Activated CD4-positive, alpha-beta T cell treated with anti-CD3 and anti-CD28 coated beads for 48 hours (primary cell): ENCODE results near the gene WBP1L.
"Not testable (repeated sequence)": the region's sequence is repeated elsewhere in the genome, so short reads cannot be mapped to it uniquely, and the experiment has no call there.

Source experiments
- DNase-seq: peaks from one replicate; pipeline ENCODE4 v3.0.0-alpha.2; 2020

Gene WBP1L

DNA sequence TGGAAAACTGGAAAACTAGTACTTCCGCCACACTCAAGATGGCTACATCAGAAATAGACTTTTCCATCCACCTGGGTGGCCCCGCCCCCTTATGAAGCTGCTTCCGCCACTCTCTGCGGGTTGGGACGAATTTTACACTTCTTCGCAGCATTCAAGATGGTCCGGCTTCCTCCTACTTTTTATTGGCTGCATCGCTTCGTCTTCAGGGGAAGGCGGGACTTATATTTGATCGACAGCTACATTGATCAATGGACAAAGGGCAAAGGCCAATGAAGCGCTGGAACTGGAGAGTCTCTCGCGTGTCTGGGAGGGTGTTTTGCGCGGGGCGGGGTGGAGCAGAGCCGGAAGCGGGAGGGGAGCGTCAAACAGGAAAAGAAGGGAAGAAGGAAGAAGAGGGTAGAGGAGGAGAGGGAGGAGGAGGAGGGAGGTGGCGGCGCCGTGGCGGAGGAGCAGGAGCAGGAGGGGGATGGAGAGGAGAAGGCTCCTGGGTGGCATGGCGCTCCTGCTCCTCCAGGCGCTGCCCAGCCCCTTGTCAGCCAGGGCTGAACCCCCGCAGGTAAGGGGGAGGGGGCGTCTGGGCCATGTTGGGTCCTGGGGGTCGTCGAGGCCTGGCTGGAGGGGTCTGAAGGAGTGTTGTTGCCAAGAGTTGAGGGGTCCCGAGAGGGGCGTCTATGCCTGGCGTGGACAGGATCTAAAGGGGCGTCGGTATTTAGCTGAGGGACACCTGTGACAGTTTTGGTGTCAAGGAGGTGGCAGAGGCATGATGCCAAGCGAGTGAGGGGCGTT is at the start of gene WBP1L:
WBP1L (plus strand) TSS at position 361 of the 786 bp plus-strand sequence; CDS start at position 467, 106 bp downstream.
- peak; percentile 96 for DNase-seq

DNA sequence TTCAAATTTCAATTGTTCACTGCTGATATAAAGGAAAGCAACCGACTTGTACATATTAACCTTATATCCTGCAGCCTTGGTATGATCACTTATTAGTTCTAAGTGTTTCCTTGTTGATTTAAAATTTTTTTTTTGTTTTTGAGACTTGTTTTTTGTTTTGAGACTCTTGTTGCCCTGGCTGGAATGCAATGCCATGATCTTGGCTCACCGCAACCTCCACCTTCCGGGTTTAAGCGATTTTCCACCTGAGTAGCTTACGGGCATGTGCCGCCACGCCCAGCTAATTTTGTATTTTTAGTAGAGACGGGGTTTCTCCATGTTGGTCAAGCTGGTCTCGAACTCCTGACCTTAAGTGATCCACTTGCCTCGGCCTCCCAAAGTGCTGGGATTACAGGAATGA is 48.3 kb upstream of the WBP1L start:
- DNase-seq: not testable (repeated sequence)

DNA sequence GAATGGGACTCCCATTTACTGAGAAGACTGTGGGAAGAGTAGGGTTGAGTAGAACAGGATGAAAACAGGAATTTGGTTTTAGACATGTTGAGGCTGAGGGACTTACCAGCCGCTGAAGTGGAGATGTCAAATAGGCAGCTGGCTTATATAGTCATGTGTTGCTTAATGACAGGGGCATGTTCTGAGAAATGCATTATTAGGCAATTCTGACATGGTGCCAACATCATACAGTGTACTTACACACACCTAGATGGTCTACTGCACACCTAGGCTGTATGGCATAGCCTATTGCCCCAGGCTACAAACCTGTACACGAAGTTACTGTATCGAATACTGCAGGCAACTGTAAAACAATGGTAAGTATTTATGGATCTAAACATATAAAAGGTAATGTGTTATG is 47.0 kb upstream of the WBP1L start:
- DNase-seq: no peak

DNA sequence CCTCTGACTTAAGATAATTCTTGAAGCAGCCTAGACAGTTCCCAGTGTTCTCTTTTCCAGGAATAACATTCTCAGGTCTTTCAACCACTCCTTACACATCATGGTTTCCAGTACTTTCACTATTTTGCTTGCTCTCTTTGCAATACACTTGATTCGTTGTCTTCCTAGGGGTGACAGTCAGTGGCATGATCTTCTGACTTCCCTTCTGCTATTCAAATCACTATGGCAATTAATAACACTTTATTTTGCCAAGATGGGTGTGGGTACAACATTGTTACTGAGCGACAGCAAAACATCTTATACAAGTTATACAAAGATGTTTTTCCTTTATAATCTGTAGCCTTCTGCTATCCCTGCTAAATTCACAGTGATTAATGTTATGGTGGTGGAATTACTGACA is 44.9 kb upstream of the WBP1L start:
- DNase-seq: no peak

DNA sequence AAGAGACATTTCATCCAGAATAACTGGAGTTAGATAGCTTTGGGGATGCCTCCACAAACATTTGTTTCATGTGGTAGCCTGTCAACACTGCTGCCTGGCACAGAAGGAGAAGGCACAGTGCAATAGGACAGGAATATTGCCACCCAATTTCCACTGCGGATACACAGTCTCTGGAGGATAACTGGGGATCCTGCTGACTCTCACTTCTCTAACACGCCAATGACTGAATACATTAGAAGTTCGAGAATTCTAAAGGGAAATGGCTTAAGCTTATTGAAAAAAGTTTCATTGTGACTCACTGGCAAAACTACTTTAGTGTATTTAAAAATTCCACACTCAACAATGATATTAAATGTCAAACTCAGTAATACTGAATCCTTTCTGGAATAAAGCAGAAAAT is 42.5 kb upstream of the WBP1L start:
- no peak for DNase-seq

DNA sequence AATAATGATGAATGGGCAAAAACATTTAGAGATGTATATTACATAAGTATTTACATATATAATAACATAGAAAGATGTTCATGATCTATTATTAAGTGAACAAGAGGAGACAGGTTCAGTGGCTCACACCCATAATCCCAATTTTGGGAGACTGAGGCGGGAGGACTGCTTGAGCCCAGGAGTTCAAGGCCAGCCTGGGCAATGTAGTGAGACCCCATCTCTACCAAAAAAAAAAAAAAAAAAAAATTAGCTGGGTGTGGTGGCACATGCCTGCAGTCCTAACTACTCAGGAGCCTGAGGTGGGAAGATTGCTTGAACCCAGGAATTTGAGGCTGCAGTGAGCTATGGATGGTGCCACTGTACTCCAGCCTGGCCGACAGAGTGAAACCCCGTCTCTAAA is 42.0 kb upstream of the WBP1L start:
- no peak for DNase-seq

DNA sequence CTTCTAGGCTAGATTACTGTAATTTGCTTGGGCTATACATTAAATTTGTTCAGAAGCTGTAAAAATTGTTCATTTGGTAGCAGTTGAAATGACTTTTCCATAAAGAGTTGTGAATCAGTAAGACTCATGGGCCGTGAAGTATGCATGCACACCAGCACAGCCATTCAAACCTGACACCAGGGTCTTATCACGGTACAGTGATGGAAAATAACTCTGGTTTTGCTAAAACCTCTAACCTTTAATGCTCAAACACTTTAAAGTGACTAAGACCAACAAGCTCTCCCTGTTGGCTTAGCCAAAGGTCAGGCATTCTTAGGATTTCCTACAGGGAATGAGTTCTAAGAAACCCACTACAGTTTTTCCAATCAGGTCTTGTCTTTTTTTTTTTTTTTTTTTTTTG is 41.0 kb upstream of the WBP1L start:
- DNase-seq: no peak

DNA sequence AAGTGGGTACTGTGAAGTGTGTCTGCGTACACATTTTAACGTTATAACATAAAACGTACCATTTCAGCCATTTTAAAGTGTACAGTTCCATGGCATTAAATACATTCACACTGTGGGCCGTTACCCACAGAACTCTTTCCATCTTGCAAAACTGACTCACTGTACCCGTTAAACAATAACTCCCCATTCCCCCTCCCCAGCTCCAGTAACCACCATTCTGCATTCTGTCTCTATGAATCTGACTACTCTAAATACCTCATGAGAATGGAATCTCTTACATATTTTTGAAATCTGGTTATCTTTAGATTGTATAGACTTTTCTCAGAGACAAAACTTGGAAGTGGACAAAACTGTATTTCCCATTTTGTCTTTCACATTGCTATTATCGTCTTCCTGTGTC is 38.8 kb upstream of the WBP1L start:
- no peak for DNase-seq

DNA sequence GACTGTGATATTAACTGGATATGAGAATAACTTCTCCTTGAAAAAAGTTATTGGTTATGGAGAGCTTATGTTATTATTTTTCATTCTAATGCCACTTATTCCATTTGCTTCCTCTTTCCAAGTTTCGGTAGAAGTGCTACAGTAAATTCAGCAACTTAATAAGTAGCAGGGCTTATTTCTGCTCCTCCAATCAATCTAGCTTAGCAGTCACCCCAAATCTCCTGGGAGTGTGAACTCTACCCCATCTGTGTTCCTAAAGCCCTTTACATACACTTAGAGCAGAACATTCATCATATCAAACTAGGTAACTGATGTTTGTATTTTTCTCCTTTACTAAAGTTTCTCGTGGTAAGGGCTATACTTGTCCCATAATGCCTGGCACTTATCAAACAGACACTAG is 38.2 kb upstream of the WBP1L start:
- no peak for DNase-seq

DNA sequence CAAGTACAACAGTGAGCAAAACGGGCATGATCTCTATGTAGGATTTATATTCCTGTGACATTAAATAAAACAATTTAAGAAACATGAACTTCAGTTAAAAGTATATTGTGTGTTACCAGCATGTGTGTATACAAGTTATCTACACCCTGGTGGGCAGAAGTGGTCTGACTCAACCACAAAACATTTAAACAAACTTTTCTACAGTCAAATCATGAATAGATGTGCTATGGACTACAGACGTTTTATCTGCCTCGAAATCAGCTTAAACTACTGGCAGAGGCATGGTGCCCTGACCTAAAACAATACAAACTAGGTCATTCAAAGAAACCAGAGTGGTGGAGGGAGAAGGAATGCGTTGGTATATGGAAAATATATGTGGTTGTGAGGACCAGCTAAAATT is 33.1 kb upstream of the WBP1L start:
- no peak for DNase-seq

DNA sequence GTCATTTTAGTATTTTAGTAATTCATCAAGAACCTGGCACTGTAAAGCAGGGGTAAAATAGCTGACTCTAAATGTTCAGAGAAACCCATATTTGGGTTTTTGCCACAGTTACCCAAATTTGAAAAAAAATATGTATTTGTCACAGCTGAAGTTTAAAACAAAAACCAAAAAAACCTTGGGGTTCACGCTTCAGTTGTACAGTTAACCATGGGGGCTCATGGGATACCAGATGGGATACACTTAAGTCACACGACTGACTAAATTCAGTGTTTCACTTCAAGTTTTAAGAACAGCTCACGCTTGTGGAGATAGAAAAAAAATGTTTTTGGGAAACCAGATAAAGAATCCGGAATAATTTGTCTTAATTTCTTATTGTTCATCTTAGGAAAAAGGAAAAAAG is 31.7 kb upstream of the WBP1L start:
- DNase-seq: no peak

DNA sequence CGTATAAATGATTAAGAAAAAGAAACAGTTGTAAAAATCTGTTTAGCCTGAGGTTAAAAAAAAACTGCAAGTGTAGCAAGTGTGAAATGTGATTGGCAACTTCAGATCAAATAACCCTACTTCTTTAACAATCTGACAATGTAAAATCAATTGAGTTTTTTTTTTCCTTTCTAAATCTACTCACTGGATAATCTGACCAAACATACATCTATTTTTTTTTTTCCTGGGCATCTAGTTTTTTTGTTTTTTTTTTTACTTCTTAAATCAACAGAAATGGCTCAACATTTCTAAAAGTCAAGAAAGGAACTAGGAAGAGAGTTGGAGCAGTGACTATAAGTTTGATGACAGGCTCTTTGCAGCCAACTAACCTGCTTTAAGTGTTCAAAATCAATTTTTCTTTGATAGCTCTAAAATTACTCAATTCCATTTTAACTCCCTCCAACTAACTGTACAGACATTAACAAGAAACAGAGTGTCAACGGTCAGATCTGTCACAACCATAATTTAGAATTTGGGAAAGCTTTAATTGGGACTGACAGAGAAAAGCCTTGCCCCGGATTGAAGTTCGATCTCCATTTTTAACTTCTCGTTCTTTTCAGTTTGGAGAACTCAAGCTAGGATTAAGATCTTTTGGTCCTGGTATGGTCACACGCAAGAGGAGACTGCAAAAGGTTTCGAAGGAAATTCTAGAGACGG is 30.8 kb upstream of the WBP1L start:
- DNase-seq: no peak

DNA sequence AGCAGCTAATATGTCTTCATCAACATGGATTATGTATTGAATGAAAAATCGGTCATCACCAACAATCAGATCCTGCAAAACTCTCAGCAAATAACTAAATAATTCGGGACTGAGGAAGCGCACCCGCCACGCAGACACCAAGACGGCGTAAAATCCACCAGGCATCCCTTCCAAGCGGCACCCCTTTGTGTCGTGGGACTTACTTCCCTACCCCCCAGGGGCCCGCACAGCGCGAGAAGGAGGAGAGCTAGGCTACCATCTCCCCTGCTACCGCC is 30.3 kb upstream of the WBP1L start:
- no peak for DNase-seq

DNA sequence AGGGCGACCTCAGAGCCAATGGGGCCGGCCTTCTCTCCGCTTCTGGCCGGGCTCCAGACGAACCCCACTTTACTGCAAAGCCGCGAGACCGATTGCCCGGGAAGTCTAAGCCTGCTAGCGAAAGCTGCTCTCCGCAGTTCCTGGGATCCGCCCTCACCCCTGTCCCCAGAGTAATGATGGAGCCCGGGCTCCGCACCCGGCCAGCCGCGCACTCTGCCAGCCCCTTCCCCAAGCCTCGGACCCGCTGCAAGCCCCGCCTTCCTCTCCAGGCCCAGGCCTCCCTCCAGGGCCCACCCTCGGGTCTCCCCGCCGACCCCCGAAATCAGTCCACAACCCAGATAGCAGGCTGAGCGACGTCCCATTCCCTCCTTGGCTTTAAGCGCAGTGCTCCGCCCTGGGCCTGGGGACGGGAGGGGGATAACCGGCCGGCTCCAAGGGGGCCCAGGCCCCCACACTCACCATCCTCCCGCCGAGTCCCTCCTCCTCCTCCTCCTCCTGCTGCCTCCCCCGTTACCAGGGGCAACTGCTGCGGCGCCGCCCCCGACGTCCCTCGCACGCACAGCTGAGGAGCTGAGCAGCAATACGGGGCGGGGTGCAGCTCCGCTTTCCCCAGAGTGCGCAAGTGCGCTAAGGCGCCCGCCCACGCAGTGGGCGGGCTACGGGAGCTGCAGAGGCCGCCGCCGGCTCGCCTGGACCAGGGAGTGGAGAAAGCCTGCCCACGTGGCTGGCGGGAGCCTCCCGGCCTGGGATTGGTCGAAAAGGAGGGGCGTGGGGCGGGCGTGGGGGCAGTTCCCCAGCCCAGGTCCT is 29.7 kb upstream of the WBP1L start, which contains the start of gene ARL3:
ARL3 (minus strand) TSS at position 584 of the 807 bp plus-strand sequence; CDS start at position 462, 122 bp downstream.
- DNase-seq: peak; percentile 99

DNA sequence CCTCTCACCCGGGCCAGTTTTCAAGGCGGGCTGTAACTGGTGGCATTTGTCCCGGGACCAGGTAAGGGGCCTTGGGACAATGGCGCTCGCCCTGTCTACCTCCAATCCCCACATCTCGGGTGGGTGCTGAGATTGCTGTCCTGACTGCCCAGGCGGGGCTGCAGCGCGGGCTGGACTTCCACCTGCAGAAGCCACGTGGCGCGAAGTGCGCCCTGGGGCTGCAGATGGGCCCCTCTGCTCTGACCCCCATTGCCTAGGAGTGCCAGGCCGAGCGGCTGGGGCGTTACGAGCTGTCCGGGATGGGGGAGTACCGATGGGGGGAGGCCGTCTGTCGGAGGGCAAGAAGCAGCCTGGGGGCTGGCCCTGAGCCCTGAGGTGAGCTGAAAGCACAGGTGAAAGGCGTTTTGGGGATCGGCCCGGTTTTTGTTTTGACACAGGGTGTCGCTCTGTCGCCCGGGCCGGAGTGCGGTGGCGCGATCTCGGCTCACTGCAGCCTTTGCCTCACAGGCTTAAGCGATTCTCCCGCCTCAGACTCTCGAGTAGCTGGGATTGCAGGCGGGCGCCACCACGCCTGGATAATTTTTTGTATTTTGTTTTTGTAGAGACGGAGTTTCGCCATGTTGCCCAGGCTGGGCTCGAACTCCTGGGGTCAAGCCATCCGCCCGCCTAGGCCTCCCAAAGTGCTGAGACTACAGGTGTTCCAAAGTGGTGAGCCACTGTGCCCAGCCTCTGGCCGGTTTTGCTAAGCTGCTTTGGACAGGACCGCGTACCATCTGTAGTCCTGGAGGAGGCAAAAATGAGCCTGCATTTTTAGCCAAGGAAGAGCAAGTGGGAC is 28.9 kb upstream of the WBP1L start, which contains the start of gene SFXN2:
SFXN2 (plus strand) TSS at position 16 of the 835 bp plus-strand sequence. CDS start 12,001 bp downstream, outside the sequence.
- DNase-seq: peak; percentile 69

DNA sequence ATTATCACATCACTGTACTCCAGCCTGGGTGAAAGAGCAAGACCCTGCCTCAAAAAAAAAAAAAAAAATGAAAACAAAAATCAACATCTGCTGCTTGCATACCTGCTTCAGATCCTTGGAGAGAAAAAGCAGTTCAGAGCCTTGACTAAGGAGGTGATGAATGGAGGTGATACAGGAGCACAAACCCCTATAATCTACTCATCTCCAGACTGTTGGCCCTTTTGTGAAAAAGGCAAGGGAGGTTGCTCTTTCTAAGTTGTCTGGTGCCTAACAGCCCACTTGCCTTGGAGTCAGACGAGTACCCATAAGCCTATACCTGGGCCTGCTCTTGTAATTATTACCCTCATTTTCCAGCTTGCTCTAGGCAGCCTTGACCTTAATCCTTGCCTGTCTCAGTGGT is 27.9 kb upstream of the WBP1L start:
- DNase-seq: no peak

DNA sequence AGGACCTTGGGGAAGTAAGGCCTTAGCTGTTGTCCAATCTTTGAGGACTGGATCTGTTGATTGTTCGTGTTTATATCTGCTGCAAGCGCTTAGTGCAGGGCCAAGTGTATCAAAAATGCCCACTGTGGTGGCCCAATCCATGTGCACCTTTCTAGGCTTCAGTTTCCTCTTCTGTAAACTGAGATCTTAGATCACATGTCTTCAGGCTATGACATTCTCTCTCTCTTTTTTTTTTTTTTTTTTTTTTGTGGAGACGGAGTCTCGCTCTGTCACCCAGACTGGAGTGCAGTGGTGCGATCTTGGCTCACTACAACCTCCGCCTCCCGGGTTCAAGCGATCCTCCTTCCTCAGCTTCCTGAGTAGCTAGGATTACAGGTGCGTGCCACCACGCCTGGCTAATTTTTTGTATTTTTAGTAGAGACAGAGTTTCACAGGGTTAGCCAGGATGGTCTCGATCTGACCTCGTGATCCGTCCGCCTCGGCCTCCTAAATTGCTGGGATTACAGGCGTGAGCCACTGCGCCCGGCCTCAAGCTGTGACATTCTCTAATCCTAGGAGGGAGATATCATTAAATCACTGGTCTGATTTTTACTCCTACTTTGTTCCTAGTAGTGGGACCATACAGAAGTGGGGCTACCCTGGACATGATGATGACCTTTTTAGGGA is 26.7 kb upstream of the WBP1L start:
- not testable (repeated sequence) for DNase-seq

DNA sequence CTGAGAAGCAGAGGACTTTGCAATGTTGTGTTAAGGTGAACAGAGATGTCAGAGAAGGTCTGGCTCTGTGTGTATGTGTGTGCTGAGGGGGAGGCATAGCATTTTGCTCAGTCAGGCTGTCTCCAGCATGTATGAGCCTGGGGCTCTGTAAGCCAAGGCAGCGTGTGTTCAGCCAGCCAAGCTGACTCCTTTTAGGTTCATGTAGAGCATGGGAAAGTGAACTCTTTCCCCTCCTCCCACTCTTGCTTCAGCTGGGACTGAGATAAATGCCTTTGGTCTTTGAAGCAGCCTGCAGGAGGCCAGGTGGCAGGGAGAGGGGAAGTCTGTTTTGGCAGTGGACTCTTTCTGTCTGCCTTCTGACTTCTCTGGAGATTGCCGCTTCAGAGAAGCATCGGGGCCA is 25.5 kb upstream of the WBP1L start:
- no peak for DNase-seq

DNA sequence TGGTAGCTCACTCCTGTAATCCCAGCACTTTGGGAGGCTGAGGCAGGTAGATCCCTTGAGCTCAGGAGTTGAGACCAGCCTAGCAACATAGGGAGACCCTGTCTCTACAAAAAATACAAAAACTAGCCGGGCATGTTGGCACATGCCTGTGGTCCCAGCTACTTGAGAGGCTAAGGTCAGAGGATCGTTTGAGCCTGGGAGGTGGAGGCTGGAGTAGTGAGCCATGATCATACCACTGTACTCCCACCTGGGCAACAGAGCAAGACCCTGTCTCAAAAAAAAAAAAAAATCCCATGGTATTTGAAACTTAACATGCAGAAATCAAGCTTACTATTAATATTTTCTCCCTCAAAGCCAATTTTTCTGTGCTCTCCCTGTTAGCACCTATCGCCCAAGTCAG is 23.4 kb upstream of the WBP1L start:
- DNase-seq: no peak

DNA sequence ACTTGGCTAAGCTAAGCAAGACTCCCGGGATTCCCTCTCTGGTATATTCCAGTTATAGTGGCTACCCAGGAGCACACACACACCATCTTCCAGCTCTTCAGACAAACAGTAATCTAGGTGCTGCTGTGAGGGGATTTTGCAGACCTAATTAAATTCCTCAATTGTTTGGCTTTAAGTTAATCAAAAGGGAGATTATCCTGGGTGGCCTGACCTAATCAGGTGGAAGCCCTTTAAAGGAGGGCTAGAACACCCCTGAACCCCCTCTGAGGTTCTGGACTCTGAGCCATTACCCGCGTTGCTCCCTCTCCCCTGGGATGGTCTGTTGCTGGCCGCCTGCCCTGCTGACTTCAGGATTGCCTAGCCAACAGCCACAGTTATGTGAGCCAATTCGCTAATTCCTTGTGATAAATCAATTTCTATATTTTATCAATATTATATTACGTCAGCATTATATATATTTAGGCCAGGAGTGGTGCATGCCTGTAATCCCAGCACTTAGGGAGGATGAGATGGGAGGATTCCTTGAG is 22.9 kb upstream of the WBP1L start:
- DNase-seq: no peak

DNA sequence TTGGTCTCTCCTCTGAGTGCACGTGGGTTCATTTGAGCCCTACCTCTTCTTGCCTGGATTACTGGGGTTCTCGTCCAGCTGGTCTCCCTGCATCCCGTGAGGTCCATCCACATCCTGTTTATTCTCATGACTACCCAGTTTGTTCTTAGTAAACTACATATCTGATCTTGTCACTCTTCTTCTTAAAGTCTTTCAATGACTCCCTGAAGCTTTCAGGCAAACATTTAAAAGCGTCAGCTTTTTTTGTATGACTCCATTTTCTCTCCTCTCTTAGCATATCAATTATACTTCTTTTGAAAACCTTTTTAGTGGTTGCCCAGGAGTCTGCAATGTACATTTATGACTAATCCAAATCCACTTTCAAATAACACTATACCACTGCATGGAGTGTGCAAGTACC is 21.8 kb upstream of the WBP1L start:
- no peak for DNase-seq

DNA sequence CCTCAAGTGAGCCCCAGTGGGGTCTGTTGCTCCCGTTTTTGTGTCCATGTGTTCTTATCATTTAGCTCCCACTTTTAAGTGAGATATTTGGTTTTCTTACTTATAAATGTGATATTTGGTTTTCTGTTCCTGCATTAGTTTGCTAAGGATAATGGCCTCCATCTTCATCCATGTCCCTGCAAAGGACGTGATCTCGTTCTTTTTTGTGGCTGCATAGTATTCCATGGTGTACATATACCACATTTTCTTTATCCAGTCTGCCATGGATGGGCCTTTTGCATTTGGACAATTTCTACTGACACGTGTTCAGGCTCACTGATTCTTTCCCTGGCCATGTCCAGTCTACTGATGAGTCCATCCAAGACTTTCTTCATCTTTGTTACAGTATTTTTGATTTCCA is 19.8 kb upstream of the WBP1L start:
- no peak for DNase-seq
